SK-N-SH treated with all-trans-retinoic acid at 6 μM for 48 hours (cell line): Measurements from ENCODE around the gene DCC.

Source experiments
- ATAC-seq: fragments of 200-7000 bp; cut with Tn5 transposase; 3 replicates; pipeline ENCODE4 v1.9.1; 2020; ENCODE audit warnings: mild to moderate bottlenecking, moderate library complexity
- ARNTL ChIP-seq: fragments of 450-650 bp; formaldehyde crosslinking; IDR thresholded peaks from 2 replicates; pipeline ENCODE4 v1.5.0; 2020; ENCODE audit warnings: low read depth, mild to moderate bottlenecking, moderate library complexity, borderline replicate concordance
- BACH2 ChIP-seq: fragments of 250-450 bp; sonication (Bioruptor Pico); IDR thresholded peaks from 2 replicates; pipeline ENCODE4 v1.9.0; 2021; ENCODE audit warnings: mild to moderate bottlenecking, borderline replicate concordance
- CREB5 ChIP-seq: fragments of 250-450 bp; sonication (Bioruptor Pico); IDR thresholded peaks from 2 replicates; pipeline ENCODE4 v1.5.1; 2020; ENCODE audit warnings: low read depth, mild to moderate bottlenecking, moderate library complexity
- CSDC2 ChIP-seq: fragments of 250-450 bp; sonication (Bioruptor Pico); IDR thresholded peaks from 2 replicates; pipeline ENCODE4 v1.5.0; 2020; ENCODE audit warnings: mild to moderate bottlenecking, moderate library complexity
- CSRNP3 ChIP-seq: fragments of 250-450 bp; sonication (Bioruptor Pico); IDR thresholded peaks from 2 replicates; pipeline ENCODE4 v1.5.1; 2021; ENCODE audit warnings: mild to moderate bottlenecking, moderate library complexity
- ESRRG ChIP-seq: fragments of 250-450 bp; sonication (Bioruptor Pico); IDR thresholded peaks from 2 replicates; pipeline ENCODE4 v1.6.1; 2021; ENCODE audit warnings: mild to moderate bottlenecking
- GLIS3 ChIP-seq: fragments of 250-450 bp; sonication (Bioruptor Pico); IDR thresholded peaks from 2 replicates; pipeline ENCODE4 v1.5.0; 2020; ENCODE audit warnings: mild to moderate bottlenecking, moderate library complexity
- ISL1 ChIP-seq: fragments of 250-450 bp; sonication (Bioruptor Pico); IDR thresholded peaks from 2 replicates; pipeline ENCODE4 v2.1.2; 2022; ENCODE audit warnings: mild to moderate bottlenecking, moderate library complexity
- PPARA ChIP-seq: fragments of 250-450 bp; sonication (Bioruptor Pico); IDR thresholded peaks from 2 replicates; pipeline ENCODE4 v1.5.0; 2020; ENCODE audit warnings: mild to moderate bottlenecking, borderline replicate concordance
- RARB ChIP-seq: fragments of 250-450 bp; sonication (Bioruptor Pico); IDR thresholded peaks from 2 replicates; pipeline ENCODE4 v1.8.0; 2021; ENCODE audit warnings: mild to moderate bottlenecking, moderate library complexity
- SNAI2 ChIP-seq: fragments of 250-450 bp; sonication (Bioruptor Pico); IDR thresholded peaks from 2 replicates; pipeline ENCODE4 v1.5.0; 2020; ENCODE audit warnings: mild to moderate bottlenecking, moderate library complexity
- TCF4 ChIP-seq: fragments of 250-450 bp; sonication (Bioruptor Pico); IDR thresholded peaks from 2 replicates; pipeline ENCODE4 v1.8.0; 2021; ENCODE audit warnings: mild to moderate bottlenecking, moderate library complexity, borderline replicate concordance
- TOX ChIP-seq: fragments of 250-450 bp; sonication (Bioruptor Pico); IDR thresholded peaks from 2 replicates; pipeline ENCODE4 v1.8.0; 2021; ENCODE audit warnings: mild to moderate bottlenecking, moderate library complexity, borderline replicate concordance
- TSHZ2 ChIP-seq: fragments of 250-450 bp; sonication (Bioruptor Pico); IDR thresholded peaks from 2 replicates; pipeline ENCODE4 v1.5.0; 2020; ENCODE audit warnings: mild to moderate bottlenecking, moderate library complexity
- ZC3H10 ChIP-seq: fragments of 250-450 bp; sonication (Bioruptor Pico); IDR thresholded peaks from 2 replicates; pipeline ENCODE4 v1.5.1; 2021; ENCODE audit warnings: mild to moderate bottlenecking, moderate library complexity
- ZFP3 ChIP-seq: fragments of 250-450 bp; sonication (Bioruptor Pico); IDR thresholded peaks from 2 replicates; pipeline ENCODE4 v1.5.0; 2020; ENCODE audit warnings: mild to moderate bottlenecking, moderate library complexity
- ZFP30 ChIP-seq: fragments of 450-650 bp; formaldehyde crosslinking; IDR thresholded peaks from 2 replicates; pipeline ENCODE4 v1.5.0; 2022; ENCODE audit warnings: mild to moderate bottlenecking, moderate library complexity
- ZNF565 ChIP-seq: fragments of 450-650 bp; formaldehyde crosslinking; conservative IDR thresholded peaks from 2 replicates; pipeline ENCODE4 v1.5.0; 2020; ENCODE audit warnings: low read depth, mild to moderate bottlenecking, moderate library complexity
- ZNF70 ChIP-seq: fragments of 450-650 bp; formaldehyde crosslinking; IDR thresholded peaks from 2 replicates; pipeline ENCODE4 v1.5.0; 2020; ENCODE audit warnings: mild to moderate bottlenecking, moderate library complexity
- ZNF8 ChIP-seq: fragments of 450-650 bp; formaldehyde crosslinking; IDR thresholded peaks from 2 replicates; pipeline ENCODE4 v1.5.0; 2020; ENCODE audit warnings: mild to moderate bottlenecking, moderate library complexity
- TF ChIP-seq, protein P1 (sequence below): fragments of 250-450 bp; sonication (Bioruptor Pico); IDR thresholded peaks from 2 replicates; pipeline ENCODE4 v1.8.0; 2021; ENCODE audit warnings: low read depth, mild to moderate bottlenecking, moderate library complexity, borderline replicate concordance
- TF ChIP-seq, protein P2 (sequence below): fragments of 250-450 bp; sonication (Bioruptor Pico); IDR thresholded peaks from 2 replicates; pipeline ENCODE4 v1.8.0; 2020; ENCODE audit warnings: mild to moderate bottlenecking, moderate library complexity, borderline replicate concordance

DCC gene

DNA sequence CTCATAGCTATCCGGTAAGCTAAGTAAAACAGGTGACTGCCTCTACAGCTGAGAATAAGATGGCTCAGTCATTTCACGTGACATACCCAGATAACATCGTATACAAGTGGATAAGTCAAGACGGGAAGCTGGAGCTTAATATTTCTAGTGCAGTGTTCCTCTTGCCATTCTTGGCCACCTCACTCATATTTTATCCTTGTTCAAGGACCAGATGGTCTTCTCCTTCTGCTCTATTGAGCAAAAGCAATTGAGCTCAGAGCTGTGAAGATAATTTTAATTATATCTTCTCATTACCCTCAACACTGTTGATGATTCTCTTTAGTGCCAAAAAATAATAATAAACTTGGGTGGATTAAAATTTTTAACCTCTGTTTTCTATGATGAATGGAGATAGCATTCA lies 201.1 kb downstream of the DCC start:
- TF ChIP-seq ISL1: no peak
- no peak for TF ChIP-seq ZFP3
- no peak for TF ChIP-seq RARB (CRISPR knock-in tag)
- TF ChIP-seq CSRNP3: no peak
- TF ChIP-seq ZNF565 (CRISPR knock-in tag): no peak
- no peak for TF ChIP-seq CSDC2 (CRISPR knock-in tag)
- TF ChIP-seq ARNTL (CRISPR knock-in tag): no peak
- TF ChIP-seq ZNF70 (CRISPR knock-in tag): no peak
- TF ChIP-seq, protein P1, sequence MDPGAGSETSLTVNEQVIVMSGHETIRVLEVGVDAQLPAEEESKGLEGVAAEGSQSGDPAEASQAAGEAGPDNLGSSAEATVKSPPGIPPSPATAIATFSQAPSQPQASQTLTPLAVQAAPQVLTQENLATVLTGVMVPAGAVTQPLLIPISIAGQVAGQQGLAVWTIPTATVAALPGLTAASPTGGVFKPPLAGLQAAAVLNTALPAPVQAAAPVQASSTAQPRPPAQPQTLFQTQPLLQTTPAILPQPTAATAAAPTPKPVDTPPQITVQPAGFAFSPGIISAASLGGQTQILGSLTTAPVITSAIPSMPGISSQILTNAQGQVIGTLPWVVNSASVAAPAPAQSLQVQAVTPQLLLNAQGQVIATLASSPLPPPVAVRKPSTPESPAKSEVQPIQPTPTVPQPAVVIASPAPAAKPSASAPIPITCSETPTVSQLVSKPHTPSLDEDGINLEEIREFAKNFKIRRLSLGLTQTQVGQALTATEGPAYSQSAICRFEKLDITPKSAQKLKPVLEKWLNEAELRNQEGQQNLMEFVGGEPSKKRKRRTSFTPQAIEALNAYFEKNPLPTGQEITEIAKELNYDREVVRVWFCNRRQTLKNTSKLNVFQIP: no peak
- no peak for TF ChIP-seq SNAI2
- no peak for TF ChIP-seq ZNF8 (CRISPR knock-in tag)
- TF ChIP-seq TSHZ2 (CRISPR knock-in tag): no peak
- TF ChIP-seq GLIS3: no peak
- TF ChIP-seq ESRRG (CRISPR knock-in tag): no peak
- no peak for TF ChIP-seq TCF4
- TF ChIP-seq TOX (CRISPR knock-in tag): no peak
- TF ChIP-seq, protein P2, sequence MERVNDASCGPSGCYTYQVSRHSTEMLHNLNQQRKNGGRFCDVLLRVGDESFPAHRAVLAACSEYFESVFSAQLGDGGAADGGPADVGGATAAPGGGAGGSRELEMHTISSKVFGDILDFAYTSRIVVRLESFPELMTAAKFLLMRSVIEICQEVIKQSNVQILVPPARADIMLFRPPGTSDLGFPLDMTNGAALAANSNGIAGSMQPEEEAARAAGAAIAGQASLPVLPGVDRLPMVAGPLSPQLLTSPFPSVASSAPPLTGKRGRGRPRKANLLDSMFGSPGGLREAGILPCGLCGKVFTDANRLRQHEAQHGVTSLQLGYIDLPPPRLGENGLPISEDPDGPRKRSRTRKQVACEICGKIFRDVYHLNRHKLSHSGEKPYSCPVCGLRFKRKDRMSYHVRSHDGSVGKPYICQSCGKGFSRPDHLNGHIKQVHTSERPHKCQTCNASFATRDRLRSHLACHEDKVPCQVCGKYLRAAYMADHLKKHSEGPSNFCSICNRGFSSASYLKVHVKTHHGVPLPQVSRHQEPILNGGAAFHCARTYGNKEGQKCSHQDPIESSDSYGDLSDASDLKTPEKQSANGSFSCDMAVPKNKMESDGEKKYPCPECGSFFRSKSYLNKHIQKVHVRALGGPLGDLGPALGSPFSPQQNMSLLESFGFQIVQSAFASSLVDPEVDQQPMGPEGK: no peak
- TF ChIP-seq, all 23 proteins: peak for 0
- no peak for ATAC-seq

- no peak for ATAC-seq
- no peak for TF ChIP-seq ZNF565 (CRISPR knock-in tag)
- TF ChIP-seq GLIS3: no peak
- no peak for TF ChIP-seq TOX (CRISPR knock-in tag)
- no peak for TF ChIP-seq RARB (CRISPR knock-in tag)
- TF ChIP-seq TCF4: no peak
- TF ChIP-seq ZFP3: no peak
- no peak for TF ChIP-seq CSRNP3
- TF ChIP-seq PPARA (CRISPR knock-in tag): no peak
- no peak for TF ChIP-seq ZNF70 (CRISPR knock-in tag)
- TF ChIP-seq BACH2 (CRISPR knock-in tag): no peak
- TF ChIP-seq ESRRG (CRISPR knock-in tag): no peak
- TF ChIP-seq ZFP30 (CRISPR knock-in tag): no peak
- TF ChIP-seq ZC3H10: no peak
These were observed 204.1 kb downstream of the DCC start for GRCh38 chr18:52544086-52544485.

DNA sequence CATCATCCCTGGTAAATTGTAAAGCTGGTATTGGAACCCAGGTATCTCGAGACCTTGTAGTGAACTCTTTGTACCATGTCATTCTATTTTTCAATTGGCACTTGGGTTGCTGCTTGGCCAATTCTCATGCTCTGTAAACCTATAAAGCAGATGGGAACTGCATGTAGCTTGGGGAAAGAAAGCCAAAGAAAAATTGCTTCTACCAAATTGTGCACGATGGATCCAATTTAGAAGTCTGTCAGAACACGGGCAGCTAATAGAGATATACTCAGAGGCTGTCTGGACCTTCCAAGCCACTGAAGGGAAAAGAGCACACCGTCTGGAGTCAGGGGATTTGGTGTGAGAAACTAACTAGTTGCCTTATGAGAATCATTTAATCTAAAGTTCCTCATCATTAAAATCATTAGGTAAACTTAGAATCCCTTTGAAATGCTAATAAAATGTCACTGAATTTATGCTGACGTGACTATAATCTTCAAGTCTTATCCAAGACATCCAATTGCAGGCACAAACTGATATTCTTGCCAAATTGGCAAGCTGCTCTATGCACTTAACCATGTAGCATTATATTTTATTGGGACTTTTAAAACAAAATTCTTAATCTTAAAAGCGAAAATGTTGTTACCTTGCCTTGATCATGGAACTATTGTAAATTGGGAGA lies 206.8 kb downstream of the DCC start:
- ATAC-seq: no peak
- TF ChIP-seq, protein P1: no peak
- no peak for TF ChIP-seq TSHZ2 (CRISPR knock-in tag)
- TF ChIP-seq ESRRG (CRISPR knock-in tag): no peak
- TF ChIP-seq TOX (CRISPR knock-in tag): no peak
- no peak for TF ChIP-seq BACH2 (CRISPR knock-in tag)
- TF ChIP-seq GLIS3: no peak
- no peak for TF ChIP-seq CREB5 (CRISPR knock-in tag)
- TF ChIP-seq ZNF8 (CRISPR knock-in tag): no peak
- no peak for TF ChIP-seq ZFP3
- no peak for TF ChIP-seq CSDC2 (CRISPR knock-in tag)
- TF ChIP-seq ZNF70 (CRISPR knock-in tag): no peak
